HG02571 (cell line): ENCODE results near the gene SUCLA2.

Experiments
- ATAC-seq: cut with Tn5 transposase; IDR thresholded peaks from one replicate; pipeline ENCODE4 v1.9.1; 2021; ENCODE audit warnings: mild to moderate bottlenecking, moderate library complexity; ENCODE audit not compliant: unreplicated experiment

Gene SUCLA2

DNA sequence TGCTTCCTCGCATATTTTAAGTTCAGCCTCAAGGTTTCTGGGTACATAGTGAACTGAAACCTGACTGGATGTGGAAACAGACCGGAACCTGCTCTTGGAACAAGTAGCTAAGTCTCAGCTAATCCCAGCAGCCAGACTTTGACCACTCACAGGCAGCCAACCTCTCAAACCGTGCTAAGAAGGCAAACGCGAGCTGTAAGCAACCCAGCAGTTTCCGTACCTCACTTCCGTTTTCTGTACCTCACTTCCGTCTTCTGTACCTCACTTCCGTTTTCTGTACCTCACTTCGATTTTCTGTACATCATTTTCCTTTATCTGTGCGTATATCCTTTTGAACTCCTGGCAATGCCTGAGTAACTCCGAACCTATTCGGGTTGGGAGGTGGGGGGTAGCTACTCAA lies 96.8 kb downstream of the SUCLA2 start:
- no peak for ATAC-seq

DNA sequence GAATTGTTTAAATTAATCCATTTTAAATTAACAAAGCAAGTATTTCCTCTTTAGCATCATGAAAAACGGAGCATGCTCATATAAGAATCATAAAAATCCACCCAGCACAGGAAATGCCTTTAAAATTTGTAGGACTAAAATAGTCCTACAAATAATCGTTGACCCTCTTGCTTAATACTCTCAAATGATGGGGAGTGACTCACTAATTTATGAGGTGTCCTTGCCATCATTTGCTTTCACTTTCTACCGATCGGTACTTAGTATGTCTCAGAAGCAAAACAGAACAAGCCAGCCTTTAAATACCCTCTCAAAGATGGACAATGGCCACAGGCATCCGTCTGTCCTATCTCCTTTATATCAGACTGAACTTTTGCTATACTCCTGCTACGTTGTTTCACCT lies 97.2 kb downstream of the SUCLA2 start:
- no peak for ATAC-seq

DNA sequence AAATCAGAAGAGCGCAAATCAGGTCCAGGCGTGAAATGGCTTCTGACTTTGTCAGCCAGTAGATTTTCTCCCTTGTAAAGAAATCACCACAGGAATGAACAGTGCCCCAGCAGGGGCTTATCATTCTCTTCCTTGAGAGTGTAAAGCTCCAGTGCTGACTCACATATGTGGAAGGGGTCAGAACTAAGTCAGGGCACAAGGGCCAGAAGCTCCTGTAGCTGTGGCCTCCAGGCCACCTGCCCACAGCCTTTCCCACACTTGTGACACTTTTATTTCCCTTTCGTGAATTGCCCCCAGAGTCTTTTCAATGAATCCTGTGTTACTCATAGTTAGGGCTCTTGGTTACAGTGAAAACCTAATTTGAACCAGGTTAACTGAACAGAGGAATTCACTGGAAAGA lies 99.6 kb downstream of the SUCLA2 start:
- ATAC-seq: no peak

DNA sequence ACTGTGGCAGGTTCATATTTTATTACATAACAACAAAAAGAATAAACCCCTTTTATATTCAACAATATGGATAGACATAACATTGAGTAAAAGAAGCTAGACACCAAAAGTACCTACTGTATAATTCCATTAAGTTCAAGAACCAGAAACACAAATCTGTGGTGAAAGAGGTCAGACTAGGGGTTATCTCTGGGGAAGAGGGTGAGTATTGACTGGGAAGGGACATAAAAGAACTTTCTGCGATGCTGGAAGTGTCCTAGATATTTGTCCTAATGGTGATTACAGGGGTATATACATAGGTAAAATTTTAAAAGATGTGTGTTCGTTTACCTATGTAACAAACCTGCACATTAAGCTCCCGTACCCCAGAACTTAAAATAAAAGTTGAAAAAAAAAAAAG lies 103.0 kb downstream of the SUCLA2 start:
- no peak for ATAC-seq

DNA sequence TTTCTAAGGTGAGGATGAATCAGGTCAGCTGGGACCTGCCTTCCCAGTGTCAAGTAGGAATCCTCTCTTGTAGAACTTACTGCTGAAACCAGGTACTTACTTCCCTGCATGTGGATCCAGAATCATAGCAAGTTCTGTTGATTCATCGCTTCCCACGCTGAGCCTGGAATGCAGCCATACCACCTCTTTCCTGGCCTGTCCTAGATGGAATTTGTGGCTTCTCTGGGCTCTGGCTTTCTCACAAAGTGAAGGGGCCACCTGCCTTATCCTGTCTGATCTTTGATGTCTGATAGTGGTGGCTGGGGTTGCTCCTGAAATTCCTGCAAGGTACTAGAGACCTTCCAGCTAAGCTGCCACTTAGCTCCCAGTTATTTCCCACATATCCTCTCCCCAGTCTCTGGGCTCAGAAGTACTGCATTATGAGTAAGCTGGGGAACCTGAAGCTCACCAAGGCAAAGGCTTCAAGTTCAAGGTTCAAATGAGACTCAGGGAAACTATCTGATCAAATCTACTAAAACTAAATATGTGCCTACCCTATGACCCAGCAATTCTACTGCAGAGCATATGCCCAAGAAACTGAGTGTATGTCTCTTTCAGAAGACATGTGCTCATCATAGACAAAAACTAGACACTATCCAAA lies 103.5 kb downstream of the SUCLA2 start:
- ATAC-seq: no peak

DNA sequence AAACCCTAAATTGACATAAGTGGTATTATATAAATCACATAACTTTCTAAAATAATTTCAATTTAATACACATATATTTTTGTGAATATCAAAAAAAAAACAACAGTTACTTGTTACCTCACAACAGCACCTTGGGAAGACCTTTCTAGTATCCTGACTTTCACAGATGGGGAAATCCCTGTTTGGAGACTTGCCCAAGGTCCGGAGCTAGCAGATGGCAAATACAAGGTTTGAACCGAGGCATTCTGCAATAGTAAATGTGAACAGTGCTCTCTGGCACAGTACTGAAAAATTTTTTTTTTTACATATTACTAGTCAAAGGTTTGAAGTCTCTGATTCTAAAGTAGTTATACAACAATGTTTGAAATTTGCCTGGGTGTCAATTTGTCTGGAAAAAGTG lies 104.5 kb downstream of the SUCLA2 start:
- no peak for ATAC-seq

DNA sequence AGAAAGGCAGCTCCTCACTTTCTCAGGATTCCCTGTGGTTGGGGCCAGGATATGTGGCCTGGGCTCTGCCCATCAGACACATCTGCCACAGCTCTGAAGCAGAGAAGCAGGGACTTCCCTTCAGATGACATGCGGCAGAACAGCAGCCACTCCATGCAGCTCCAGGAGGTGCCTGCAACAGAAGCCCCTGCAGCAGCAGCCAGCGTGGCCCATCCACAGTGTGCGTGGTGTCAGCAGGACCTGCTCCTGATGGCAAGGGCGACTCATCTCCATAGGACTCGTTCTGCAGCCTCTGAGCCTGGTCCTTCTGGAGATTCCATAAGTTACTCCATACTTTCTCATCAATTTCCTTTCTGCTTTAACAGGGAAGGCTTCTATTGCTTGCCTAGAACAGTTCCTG lies 105.0 kb downstream of the SUCLA2 start:
- no peak for ATAC-seq

DNA sequence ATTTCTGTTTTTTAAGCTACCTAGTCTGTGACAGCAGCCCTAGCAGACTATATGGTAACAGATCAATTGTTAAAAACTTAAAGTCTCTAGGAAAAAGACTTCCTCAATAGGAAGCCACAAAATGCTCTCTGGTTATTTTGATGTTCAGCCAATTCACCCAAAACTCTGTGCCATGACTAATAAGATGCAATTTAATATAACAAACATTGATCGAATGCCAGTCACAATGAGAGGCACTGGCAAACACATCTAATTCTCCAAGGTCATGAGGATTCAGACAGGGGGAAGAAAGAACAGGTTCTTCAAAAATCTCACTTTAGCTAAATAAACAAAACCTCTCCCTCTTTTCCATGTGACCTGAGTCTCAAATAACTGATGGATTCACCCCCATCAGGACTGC lies 107.5 kb downstream of the SUCLA2 start:
- no peak for ATAC-seq
